SK-N-SH (cell line): ENCODE data around the gene POFUT2. TPM values are rescaled to one million over a fixed set of nuclear protein-coding genes. Genes with fewer than 3 reads are reported as not detected.

Experiments
- CTCF ChIA-PET: fragments of 300-600, 350-600 bp; formaldehyde crosslinking; extraction: SDS; loops from one replicate; lab custom pipeline; 2021; lab: Yijun Ruan, JAX
- POLR2A ChIA-PET: fragments of 350-600 bp; sonication (Branson Sonifier 250); formaldehyde crosslinking; extraction: SDS; loops from one replicate; lab custom pipeline; 2020; ENCODE audit warnings: antibody characterized with exemption, inconsistent platforms; lab: Yijun Ruan, JAX
- DNase-seq: peaks from one replicate; pipeline ENCODE4 v3.0.0; 2012
- H2AFZ ChIP-seq: fragments of 200-600 bp; sonication (generic); 2 replicates; pipeline ENCODE4 v1.8.1; 2016; ENCODE audit warnings: antibody characterized with exemption, mild to moderate bottlenecking, low read depth
- H3F3A ChIP-seq: fragments of 200-600 bp; sonication (generic); replicated peaks from 2 replicates; pipeline ENCODE3; 2016; ENCODE audit warnings: antibody characterized with exemption, mild to moderate bottlenecking; ENCODE audit not compliant: insufficient read depth
- H3K27ac ChIP-seq, 2 experiments: fragments of 200-500 bp in 1 of 2; fragments of 200-600 bp in 1 of 2; sonication (Bioruptor generic) in 1 of 2; sonication (generic), shearing (Covaris generic) in 1 of 2; 2 replicates each; pipeline versions ENCODE4 v1.5.1 to v1.6.1; 2014 to 2016; ENCODE audit warnings: low read depth in 2 of 2, inconsistent platforms in 1 of 2, low read length in 1 of 2, mild to moderate bottlenecking in 1 of 2, mixed read lengths in 1 of 2
- H3K27me3 ChIP-seq: fragments of 200-600 bp; sonication (generic), shearing (Covaris generic); 2 replicates; pipeline ENCODE4 v1.6.1; 2016; ENCODE audit warnings: mixed run types; ENCODE audit not compliant: insufficient read depth
- H3K36me3 ChIP-seq, 2 experiments: fragments of 200-500 bp in 1 of 2; fragments of 200-600 bp in 1 of 2; sonication (Bioruptor generic) in 1 of 2; sonication (generic) in 1 of 2; replicated peaks in 1 of 2; 2 replicates each; pipeline versions ENCODE3 to v1.5.1; 2014 to 2016; ENCODE audit warnings: low read length in 1 of 2, mild to moderate bottlenecking in 1 of 2; ENCODE audit not compliant: insufficient read depth in 2 of 2, control insufficient read depth in 1 of 2
- H3K4me1 ChIP-seq, 2 experiments: fragments of 200-500 bp in 1 of 2; fragments of 200-600 bp in 1 of 2; sonication (Bioruptor generic) in 1 of 2; sonication (generic), shearing (Covaris generic) in 1 of 2; 2 replicates each; pipeline versions ENCODE4 v1.5.1 to v1.6.1; 2014 to 2016; ENCODE audit warnings: low read depth in 1 of 2, low read length in 1 of 2, mixed run types in 1 of 2; ENCODE audit not compliant: insufficient read depth in 2 of 2, control insufficient read depth in 1 of 2
- H3K4me2 ChIP-seq: fragments of 200-600 bp; sonication (generic), shearing (Covaris generic); 2 replicates; pipeline ENCODE4 v1.6.1; 2017; ENCODE audit warnings: mixed run types
- H3K4me3 ChIP-seq, 2 experiments: fragments of 200-500 bp in 1 of 2; fragments of 200-600 bp in 1 of 2; sonication (Bioruptor generic) in 1 of 2; sonication (generic), shearing (Covaris generic) in 1 of 2; 2 replicates each; pipeline versions ENCODE4 v1.5.1 to v1.8.1; 2014 to 2016; ENCODE audit warnings: low read depth in 2 of 2, inconsistent platforms in 1 of 2, low read length in 1 of 2, mild to moderate bottlenecking in 1 of 2, mixed read lengths in 1 of 2, moderate library complexity in 1 of 2
- H3K79me2 ChIP-seq: fragments of 200-600 bp; sonication (generic); 2 replicates; pipeline ENCODE4 v1.8.1; 2017; ENCODE audit warnings: mild to moderate bottlenecking; ENCODE audit not compliant: insufficient read depth
- H3K9ac ChIP-seq: fragments of 200-600 bp; sonication (generic); 2 replicates; pipeline ENCODE4 v1.6.1; 2017; ENCODE audit warnings: mixed run types
- H3K9me2 ChIP-seq: fragments of 200-600 bp; sonication (generic); 2 replicates; pipeline ENCODE4 v1.6.1; 2017; ENCODE audit warnings: mixed run types
- H3K9me3 ChIP-seq: fragments of 200-600 bp; sonication (generic); 2 replicates; pipeline ENCODE4 v1.6.1; 2017; ENCODE audit warnings: mixed run types, mild to moderate bottlenecking, moderate library complexity
- H4K20me1 ChIP-seq: fragments of 200-600 bp; sonication (generic); 2 replicates; pipeline ENCODE4 v1.6.1; 2017; ENCODE audit warnings: mild to moderate bottlenecking, mixed run types; ENCODE audit not compliant: insufficient read depth
- EP300 ChIP-seq, 2 experiments: IDR thresholded peaks; 2 replicates each; pipeline versions ENCODE4 v1.4.0 to v1.6.1; 2012; ENCODE audit warnings: borderline replicate concordance in 1 of 2, low read depth in 1 of 2, low read length in 1 of 2
- EZH2phosphoT487 ChIP-seq: fragments of 200-600 bp; sonication (generic); IDR thresholded peaks from 2 replicates; pipeline ENCODE4 v1.6.1; 2017; ENCODE audit warnings: low read depth, mixed run types, mild to moderate bottlenecking, antibody characterized with exemption, moderate library complexity, borderline replicate concordance
- FOSL2 ChIP-seq: IDR thresholded peaks from 2 replicates; pipeline ENCODE4 v1.4.0; 2012; ENCODE audit warnings: low read depth, mild to moderate bottlenecking, moderate library complexity, borderline replicate concordance
- GABPA ChIP-seq: IDR thresholded peaks from 2 replicates; pipeline ENCODE4 v1.4.0; 2012; ENCODE audit warnings: low read depth, mild to moderate bottlenecking
- JUND ChIP-seq: IDR thresholded peaks from 2 replicates; pipeline ENCODE4 v1.4.0; 2012
- MXI1 ChIP-seq: IDR thresholded peaks from 2 replicates; pipeline ENCODE4 v1.6.1; 2012; ENCODE audit warnings: mild to moderate bottlenecking, low read depth, low read length, improper control_type of control experiment
- NFIC ChIP-seq: IDR thresholded peaks from 2 replicates; pipeline ENCODE4 v1.4.0; 2012; ENCODE audit warnings: borderline replicate concordance
- NRF1 ChIP-seq: IDR thresholded peaks from 2 replicates; pipeline ENCODE4 v1.6.1; 2012; ENCODE audit warnings: low read depth, mild to moderate bottlenecking, low read length
- POLR2AphosphoS5 ChIP-seq: IDR thresholded peaks from 2 replicates; pipeline ENCODE4 v1.6.1; 2012; ENCODE audit warnings: low read depth, low read length
- RAD21 ChIP-seq: IDR thresholded peaks from 2 replicates; pipeline ENCODE4 v1.6.1; 2012; ENCODE audit warnings: mild to moderate bottlenecking, low read length
- RCOR1 ChIP-seq: fragments of 150-350 bp; IDR thresholded peaks from 2 replicates; pipeline ENCODE4 v1.6.1; 2017; ENCODE audit warnings: antibody characterized with exemption, low read length
- REST ChIP-seq: IDR thresholded peaks from 2 replicates; pipeline ENCODE4 v1.6.1; 2012; ENCODE audit warnings: mild to moderate bottlenecking, low read depth, low read length, moderate library complexity
- RFX5 ChIP-seq: IDR thresholded peaks from 2 replicates; pipeline ENCODE4 v1.6.1; 2012; ENCODE audit warnings: mild to moderate bottlenecking, improper control_type of control experiment, low read length
- SIN3A ChIP-seq: IDR thresholded peaks from 2 replicates; pipeline ENCODE4 v1.6.1; 2012; ENCODE audit warnings: low read depth, mild to moderate bottlenecking, low read length, moderate library complexity, borderline replicate concordance
- TCF12 ChIP-seq: IDR thresholded peaks from 2 replicates; pipeline ENCODE4 v1.4.0; 2012
- TEAD4 ChIP-seq: IDR thresholded peaks from 2 replicates; pipeline ENCODE4 v1.4.0; 2012; ENCODE audit warnings: mild to moderate bottlenecking, borderline replicate concordance; ENCODE audit not compliant: insufficient read depth
- USF2 ChIP-seq: fragments of 150-350 bp; IDR thresholded peaks from 2 replicates; pipeline ENCODE4 v1.6.1; 2017; ENCODE audit warnings: antibody characterized with exemption, low read length, low read depth, borderline replicate concordance
- WGBS: methylation state at CpG from one replicate; pipeline ENCODE4 v1.1.6; 2017; ENCODE audit warnings: low lambda C conversion rate; 5-methylcytosine and 5-hydroxymethylcytosine counted together
- polyA plus RNA-seq, 3 experiments: library from polyadenylated mRNA; depleted of rRNA; stranded (reverse); fragments of >200 nt; gene quantifications; 2 replicates each; pipeline ENCODE4 v1.2.3, GENCODE V29; 2012
- TF ChIP-seq, protein P1 (sequence below): IDR thresholded peaks from 2 replicates; pipeline ENCODE4 v1.4.0; 2012; ENCODE audit warnings: low read depth

POFUT2 gene
- polyA plus RNA-seq, 1 of the 3 experiments (the other 2 are of a cell fraction) = 53.3 TPM

DNA sequence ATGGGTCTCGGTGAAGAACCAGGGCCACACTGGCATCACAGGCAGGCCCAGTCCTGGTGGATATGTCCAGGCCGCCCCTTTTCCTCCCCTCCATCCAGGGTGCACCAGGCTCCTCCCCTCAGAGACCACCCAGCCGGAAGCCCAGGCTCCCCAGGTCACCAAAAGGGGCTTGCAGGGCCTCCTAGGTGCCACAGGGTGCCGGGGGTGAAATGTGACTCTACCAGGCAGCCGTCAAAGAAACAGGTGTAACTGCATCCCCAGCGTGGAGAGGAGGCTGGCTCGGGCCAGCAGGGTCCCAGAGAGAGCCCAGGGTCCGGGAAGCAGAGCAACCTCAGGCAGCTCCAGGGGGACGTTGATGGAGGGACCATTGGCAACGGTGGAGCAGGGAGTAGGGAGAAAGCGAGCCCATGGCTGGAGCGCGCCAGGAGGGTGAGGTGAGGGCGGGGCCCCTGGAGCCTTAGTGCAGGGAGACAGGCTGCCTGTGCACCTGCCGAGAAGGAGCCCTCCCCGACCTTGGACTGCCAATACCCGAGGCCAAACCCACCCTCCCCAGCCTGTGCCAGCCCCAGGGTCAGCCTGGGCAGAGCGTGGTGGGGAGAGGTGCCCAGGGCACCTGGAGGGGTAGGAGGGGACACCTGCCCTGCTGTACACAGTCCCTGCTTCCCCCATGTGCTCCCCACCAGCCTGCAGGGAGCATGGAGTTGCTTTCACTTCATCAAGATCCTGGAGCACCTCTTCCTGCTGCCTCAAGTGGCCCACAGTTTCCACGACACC lies 48.3 kb upstream of the POFUT2 start (continued):
- no peak for TF ChIP-seq REST
- TF ChIP-seq FOSL2 = no peak
- no peak for TF ChIP-seq EZH2phosphoT487
- TF ChIP-seq RFX5 = no peak
- no peak for TF ChIP-seq TEAD4
- no peak for TF ChIP-seq RAD21
- no peak for TF ChIP-seq POLR2AphosphoS5
- TF ChIP-seq JUND = no peak
- TF ChIP-seq NRF1 = no peak

DNA sequence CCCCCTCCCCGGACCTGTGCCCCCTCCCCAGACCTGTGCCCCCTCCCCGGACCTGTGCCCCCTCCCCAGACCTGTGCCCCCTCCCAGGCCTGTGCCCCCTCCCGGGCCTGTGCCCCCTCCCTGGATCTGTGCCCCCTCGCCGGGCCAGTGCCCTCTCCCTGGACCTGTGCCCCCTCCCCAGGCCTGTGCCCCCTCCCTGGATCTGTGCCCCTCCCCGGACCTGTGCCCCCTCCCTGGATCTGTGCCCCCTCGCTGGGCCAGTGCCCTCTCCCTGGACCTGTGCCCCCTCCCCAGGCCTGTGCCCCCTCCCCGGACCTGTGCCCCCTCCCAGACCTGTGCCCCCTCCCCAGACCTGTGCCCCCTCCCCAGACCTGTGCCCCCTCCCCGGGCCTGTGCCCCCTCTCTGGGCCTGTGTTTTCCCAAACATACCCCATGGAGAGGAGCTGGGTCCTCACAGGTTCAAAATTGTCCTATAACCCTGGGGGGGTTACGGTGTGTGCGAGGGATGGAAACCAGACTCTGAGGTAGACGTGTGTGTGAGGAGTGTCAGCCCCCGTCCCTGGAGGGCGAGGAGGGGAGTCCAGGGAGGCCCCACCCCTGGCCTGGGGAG lies 47.6 kb upstream of the POFUT2 start:
- POLR2A ChIA-PET = no interaction called here
- no peak for DNase-seq
- Histone ChIP-seq H3K4me2 (no peak overlapping the region), H3K9me2 (no peaks in the 10 kb centered on the region), H3K4me3 (no peak overlapping the region), H3K4me1 (peaks cover 6 to 9% of the 10 kb centered on the region in 2 experiments; a peak in 3 of 4 replicates), H3K79me2 (no peaks in the 10 kb centered on the region), H3K27ac (no peak overlapping the region), H3K9ac (no peak overlapping the region), H4K20me1 (no peaks in the 10 kb centered on the region), H3K27me3 (no peaks in the 10 kb centered on the region), H3F3A (no peaks in the 10 kb centered on the region), H3K36me3 (no peaks in the 10 kb centered on the region), H2AFZ (no peak overlapping the region), H3K9me3 (no peaks in the 10 kb centered on the region)
- 79% methylated on average over 12 of the region's 14 CpGs for WGBS
- TF ChIP-seq TCF12 = no peak
- no peak for TF ChIP-seq MXI1
- TF ChIP-seq SIN3A = no peak
- no peak for TF ChIP-seq RAD21
- TF ChIP-seq USF2 = no peak
- TF ChIP-seq EP300 (IDR thresholded peaks at IDR 0.05; ENCODE audit: borderline replicate concordance in 1 of 2, low read depth in 1 of 2, low read length in 1 of 2) = no peak
- TF ChIP-seq, protein P1, sequence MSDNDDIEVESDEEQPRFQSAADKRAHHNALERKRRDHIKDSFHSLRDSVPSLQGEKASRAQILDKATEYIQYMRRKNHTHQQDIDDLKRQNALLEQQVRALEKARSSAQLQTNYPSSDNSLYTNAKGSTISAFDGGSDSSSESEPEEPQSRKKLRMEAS = no peak
- no peak for TF ChIP-seq EZH2phosphoT487
- no peak for TF ChIP-seq GABPA
- no peak for TF ChIP-seq RCOR1
- no peak for TF ChIP-seq NFIC
- no peak for TF ChIP-seq NRF1
- CTCF ChIA-PET = no interaction called here
